ENCODE data around the gene FPR1. TPM values are rescaled to one million over a fixed set of nuclear protein-coding genes. Genes with fewer than 3 reads are reported as not detected.
"Not testable (repeated sequence)": the region's sequence is repeated elsewhere in the genome, so short reads cannot be mapped to it uniquely, and the experiment has no call there.

Gene FPR1
- total RNA-seq, 4 donors from 2014 or later, result 1.7 to 36.9 (median 6.4) TPM

DNA sequence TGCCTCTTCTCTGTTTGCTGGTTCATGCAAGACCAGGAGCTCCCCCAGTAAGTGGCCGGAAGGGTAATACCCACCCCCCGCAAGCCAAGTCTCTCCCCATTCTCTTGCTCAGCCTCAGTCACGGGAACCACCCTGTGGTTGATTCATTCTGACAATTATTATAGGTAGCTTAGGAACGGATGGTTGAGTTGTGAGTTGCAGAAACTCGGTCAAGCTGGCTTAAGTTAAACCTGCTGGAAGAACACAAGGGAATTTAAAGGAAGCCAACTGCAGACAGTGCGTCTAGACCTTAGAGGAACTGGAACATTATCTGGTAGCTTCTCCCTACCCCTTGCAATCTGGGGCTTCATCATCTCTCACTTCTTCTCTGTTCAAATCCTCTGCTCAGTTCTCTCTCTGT, 8.9 kb downstream of the FPR1 start:
- H3K4me3 ChIP-seq, result no peak overlapping the region
- no peaks in the 10 kb centered on the region for H3K36me3 ChIP-seq
- H3K4me1 ChIP-seq, result no peaks in the 10 kb centered on the region
- H3K27ac ChIP-seq, result no peak overlapping the region
- 50 to 55% methylated on average over 6 of the region's 6 CpGs for WGBS, 2 donors
- no peaks in the 10 kb centered on the region for H3K27me3 ChIP-seq
- TF ChIP-seq POLR2A (IDR thresholded peaks at IDR 0.05), result no peak
- TF ChIP-seq EP300 (IDR thresholded peaks at IDR 0.05), result no peak
- no peak for TF ChIP-seq CTCF (IDR thresholded peaks at IDR 0.05)
- no peak for DNase-seq (ENCODE audit: low spot score in 2 of 2)
- no peaks in the 10 kb centered on the region for H3K9me3 ChIP-seq

GRCh38 chr19:51740356-51740755, 11.3 kb downstream of the FPR1 start:
- peaks cover 0 to 6% of the 10 kb centered on the region in 2 donors for H3K27me3 ChIP-seq
- H3K4me3 ChIP-seq, result no peak overlapping the region
- WGBS, 2 donors, result 63 to 69% methylated on average over 5 of the region's 5 CpGs
- H3K4me1 ChIP-seq, result no peaks in the 10 kb centered on the region
- no peak for TF ChIP-seq CTCF (IDR thresholded peaks at IDR 0.05)
- no peak for TF ChIP-seq POLR2A (IDR thresholded peaks at IDR 0.05)
- no peak for TF ChIP-seq EP300 (IDR thresholded peaks at IDR 0.05)
- DNase-seq (ENCODE audit: low spot score in 2 of 2), result no peak
- no peaks in the 10 kb centered on the region for H3K36me3 ChIP-seq
- no peak overlapping the region for H3K27ac ChIP-seq
- H3K9me3 ChIP-seq, result no peaks in the 10 kb centered on the region

DNA sequence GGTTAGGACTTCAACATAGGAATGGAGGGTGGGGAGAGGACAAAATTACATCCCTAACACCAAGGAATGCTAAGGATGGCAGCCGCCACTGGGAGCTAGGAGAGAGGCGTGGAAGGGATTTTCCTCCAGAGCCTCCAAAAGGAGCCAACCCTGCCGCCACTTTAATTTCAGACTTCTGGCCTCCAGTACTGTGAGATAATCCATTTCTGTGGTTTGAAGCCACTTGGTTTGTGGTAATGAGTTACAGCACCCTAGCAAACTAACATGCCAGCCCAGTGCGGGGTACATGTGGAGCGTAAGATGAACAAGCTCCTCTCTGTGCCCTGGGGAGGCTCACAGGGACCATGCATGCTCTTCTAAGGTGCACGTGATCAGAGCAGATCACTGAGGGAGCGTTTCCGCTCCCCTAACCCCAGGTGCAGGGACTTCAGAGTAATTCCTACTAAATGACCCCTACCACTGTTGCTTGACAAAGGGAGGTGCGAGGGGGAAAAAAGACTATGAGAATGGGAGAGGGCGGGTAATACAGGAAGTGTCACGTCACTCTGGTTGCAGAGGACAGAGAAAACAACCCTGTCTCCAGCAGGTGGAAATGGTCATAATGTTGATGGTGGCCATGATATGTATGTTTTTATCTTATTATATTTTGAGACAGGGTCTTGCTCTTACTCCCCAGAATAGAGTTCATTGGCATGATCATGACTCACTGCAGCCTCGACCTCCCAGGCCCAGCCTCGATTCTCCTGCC, 12.0 kb downstream of the FPR1 start:
- TF ChIP-seq CTCF (IDR thresholded peaks at IDR 0.05) (no peak), EP300 (IDR thresholded peaks at IDR 0.05) (no peak), POLR2A (IDR thresholded peaks at IDR 0.05) (no peak)
- H3K9me3 ChIP-seq, result no peaks in the 10 kb centered on the region
- H3K4me3 ChIP-seq, result no peak overlapping the region
- H3K36me3 ChIP-seq, result no peaks in the 10 kb centered on the region
- 63 to 66% methylated on average over 13 of the region's 13 CpGs for WGBS, 2 donors
- no peak for DNase-seq (ENCODE audit: low spot score in 2 of 2)
- no peak overlapping the region for H3K27ac ChIP-seq
- no peaks in the 10 kb centered on the region for H3K4me1 ChIP-seq
- H3K27me3 ChIP-seq, result peaks cover 0 to 6% of the 10 kb centered on the region in 2 donors

- 88% methylated on average over 10 of the region's 10 CpGs for WGBS, 2 donors
- H3K4me3 ChIP-seq; DNase-seq (ENCODE audit: low spot score in 2 of 2); H3K9me3 ChIP-seq; H3K27me3 ChIP-seq; H3K4me1 ChIP-seq; H3K27ac ChIP-seq; H3K36me3 ChIP-seq: not testable (repeated sequence)
Measured at GRCh38 chr19:51738523-51738922, 13.2 kb downstream of the FPR1 start.

DNA sequence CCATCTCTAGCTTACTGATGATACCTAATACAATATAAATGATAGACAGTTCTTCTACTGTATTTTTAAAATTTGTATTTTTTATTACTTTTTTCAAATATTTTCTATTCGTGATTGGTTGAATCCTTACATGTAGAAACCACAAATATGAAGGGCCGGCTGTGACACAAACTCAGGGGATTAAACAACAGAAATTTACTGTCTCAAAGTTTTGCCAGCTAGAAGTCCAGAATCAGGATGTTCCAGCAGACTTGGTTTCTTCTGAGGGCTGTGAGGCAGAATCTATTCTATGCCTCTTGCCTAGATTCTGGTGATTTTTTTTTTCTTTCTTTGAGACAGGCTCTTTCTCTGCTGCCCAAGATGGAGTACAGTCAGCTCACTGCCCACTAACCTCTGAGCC, 13.8 kb downstream of the FPR1 start:
- 68 to 85% methylated on average over 2 of the region's 2 CpGs for WGBS, 2 donors
- no peak for DNase-seq (ENCODE audit: low spot score in 2 of 2)
- Histone ChIP-seq H3K36me3 (no peaks in the 10 kb centered on the region), H3K9me3 (no peaks in the 10 kb centered on the region), H3K27me3 (peaks cover 0 to 6% of the 10 kb centered on the region in 2 donors), H3K4me3 (no peak overlapping the region), H3K27ac (no peak overlapping the region), H3K4me1 (no peaks in the 10 kb centered on the region)
- no peak for TF ChIP-seq CTCF (IDR thresholded peaks at IDR 0.05)
- TF ChIP-seq POLR2A (IDR thresholded peaks at IDR 0.05), result no peak
- no peak for TF ChIP-seq EP300 (IDR thresholded peaks at IDR 0.05)

All from tibial nerve (tissue), 4 donors.